HepG2 (cell line): Measurements from ENCODE around the gene FAM53B. TPM values are rescaled to one million over a fixed set of nuclear protein-coding genes. Genes with fewer than 3 reads are reported as not detected.
A peak's percentile ranks its signal among the peaks of the same experiment; 100 is the strongest.

Experiments
- ATAC-seq: fragments of 200-7000 bp; cut with Tn5 transposase; 3 replicates; pipeline ENCODE4 v1.9.1; 2020; ENCODE audit warnings: mild to moderate bottlenecking, moderate library complexity
- BruUV-seq: library from RNA; stranded (reverse); fragments of 400-500 nt; replicated peaks from 2 replicates; lab custom pipeline; 2021; lab: Mats Ljungman, UMichigan
- CTCF ChIA-PET: fragments of 300-600 bp; formaldehyde crosslinking; extraction: SDS; loops from one replicate; lab custom pipeline; 2021; ENCODE audit warnings: low total read pairs, inconsistent platforms, low intra/inter-chr PET ratio; lab: Yijun Ruan, JAX
- POLR2A ChIA-PET: fragments of 350-600 bp; sonication (Branson Sonifier 250); formaldehyde crosslinking; loops from one replicate; lab custom pipeline; 2020; ENCODE audit warnings: antibody characterized with exemption, inconsistent platforms; lab: Yijun Ruan, JAX
- DNase-seq: peaks from one replicate; pipeline ENCODE4 v3.0.0-alpha.2; 2015; ENCODE audit warnings: low spot score
- FAIRE-seq: peaks from 3 replicates; lab custom pipeline; 2011; peaks lifted over from hg19 to GRCh38; lab: Jason Lieb, UNC
- H2AFZ ChIP-seq: one replicate; pipeline ENCODE4 v1.6.1; 2011; ENCODE audit warnings: low read length, inconsistent platforms
- H3K27ac ChIP-seq: fragments of 300-600 bp; 3 replicates; pipeline ENCODE4 v1.8.0; 2011; ENCODE audit warnings: mixed run types, mild to moderate bottlenecking, mixed read lengths, low read length, inconsistent platforms; ENCODE audit not compliant: insufficient read depth; ENCODE audit errors: extremely low read length
- H3K27me3 ChIP-seq, 2 experiments: fragments of 200-600 bp in 1 of 2; 2 replicates in 1 of 2; 3 replicates in 1 of 2; pipeline versions ENCODE4 v1.6.0 to v1.8.0; 2011; ENCODE audit warnings: low read length in 2 of 2, mild to moderate bottlenecking in 2 of 2, moderate library complexity in 2 of 2, inconsistent platforms in 1 of 2; ENCODE audit not compliant: insufficient read depth in 2 of 2, control insufficient read depth in 1 of 2
- H3K36me3 ChIP-seq, 2 experiments: fragments of 200-600 bp in 1 of 2; replicated peaks in 1 of 2; 2 replicates in 1 of 2; 3 replicates in 1 of 2; pipeline versions ENCODE4 v1.5.1 to v1.8.0; 2011; ENCODE audit warnings: low read length in 2 of 2, inconsistent platforms in 1 of 2; ENCODE audit not compliant: insufficient read depth in 2 of 2, control insufficient read depth in 1 of 2
- H3K4me1 ChIP-seq: 2 replicates; pipeline ENCODE4 v1.5.1; 2012; ENCODE audit warnings: low read length, inconsistent platforms; ENCODE audit not compliant: insufficient read depth
- H3K4me2 ChIP-seq: 2 replicates; pipeline ENCODE4 v1.6.0; 2011; ENCODE audit warnings: low read depth, low read length, inconsistent platforms
- H3K4me3 ChIP-seq, 3 experiments: fragments of 200-600 bp in 1 of 3; sonication (generic), shearing (Covaris generic) in 1 of 3; replicated peaks in 1 of 3; 2 replicates each; pipeline ENCODE4 v1.5.1; 2011 to 2016; ENCODE audit warnings: low read length in 3 of 3, inconsistent platforms in 2 of 3, low read depth in 2 of 3, mild to moderate bottlenecking in 2 of 3, control low read depth in 1 of 3, mixed read lengths in 1 of 3; ENCODE audit not compliant: insufficient read depth in 1 of 3
- H3K79me2 ChIP-seq: one replicate; pipeline ENCODE4 v1.6.1; 2011; ENCODE audit warnings: low read length, inconsistent platforms; ENCODE audit not compliant: insufficient read depth
- H3K9ac ChIP-seq: 2 replicates; pipeline ENCODE4 v1.6.0; 2011; ENCODE audit warnings: mild to moderate bottlenecking, low read depth, low read length, inconsistent platforms; ENCODE audit not compliant: insufficient read depth
- H3K9me3 ChIP-seq: 2 replicates; pipeline ENCODE4 v1.5.1; 2012; ENCODE audit warnings: mild to moderate bottlenecking, low read length
- H4K20me1 ChIP-seq: 2 replicates; pipeline ENCODE4 v1.6.0; 2011; ENCODE audit warnings: inconsistent platforms, mild to moderate bottlenecking, low read length, moderate library complexity; ENCODE audit not compliant: insufficient read depth
- ATF3 ChIP-seq: sonication (generic); formaldehyde crosslinking; IDR thresholded peaks from 2 replicates; pipeline ENCODE4 v1.4.0; 2020; ENCODE audit warnings: missing genetic modification reagents
- CBX1 ChIP-seq: IDR thresholded peaks from one replicate; pipeline ENCODE4 v1.6.1; 2016; ENCODE audit warnings: antibody characterized with exemption, low read depth
- CTCF ChIP-seq: sonication (generic); formaldehyde crosslinking; IDR thresholded peaks from 2 replicates; pipeline ENCODE4 v1.5.0; 2020; ENCODE audit warnings: mild to moderate bottlenecking, missing genetic modification reagents, moderate library complexity
- DNMT1 ChIP-seq: sonication (generic); formaldehyde crosslinking; IDR thresholded peaks from 2 replicates; pipeline ENCODE4 v1.5.1; 2020; ENCODE audit warnings: mild to moderate bottlenecking, missing genetic modification reagents
- HNRNPUL1 ChIP-seq: fragments of 200-400 bp; formaldehyde crosslinking; IDR thresholded peaks from 2 replicates; pipeline ENCODE4 v1.6.1; 2017; ENCODE audit warnings: low read depth, mild to moderate bottlenecking, low read length, moderate library complexity
- NCOA5 ChIP-seq: sonication (generic); formaldehyde crosslinking; IDR thresholded peaks from 2 replicates; pipeline ENCODE4 v1.4.0; 2020; ENCODE audit warnings: missing genetic modification reagents
- SMAD1 ChIP-seq: sonication (generic); formaldehyde crosslinking; IDR thresholded peaks from 2 replicates; pipeline ENCODE4 v1.4.0; 2020; ENCODE audit warnings: missing genetic modification reagents, low read depth, mild to moderate bottlenecking, borderline replicate concordance
- STAG1 ChIP-seq: sonication (generic); formaldehyde crosslinking; IDR thresholded peaks from 2 replicates; pipeline ENCODE4 v1.4.0; 2020; ENCODE audit warnings: missing genetic modification reagents
- ZNF746 ChIP-seq: sonication (generic); formaldehyde crosslinking; IDR thresholded peaks from 2 replicates; pipeline ENCODE4 v1.8.0; 2022; ENCODE audit warnings: mild to moderate bottlenecking, missing genetic modification reagents
- WGBS: methylation state at CpG from one replicate; pipeline ENCODE4 v1.1.6; 2017; ENCODE audit warnings: low lambda C conversion rate; 5-methylcytosine and 5-hydroxymethylcytosine counted together
- in situ Hi-C: cut with HindIII; loops from 2 replicates; pipeline ENCODE4 v1.10.0; 2017; ENCODE audit warnings: low pct_unique_long_range_greater_than_20kb; ENCODE audit not compliant: extremely low pct_ligation_motif_present
- intact Hi-C: fragments of 100-400 bp; cut with micrococcal nuclease; formaldehyde crosslinking; loops from one replicate; pipeline ENCODE4 v1.10.0; 2022; ENCODE audit not compliant: unreplicated experiment
- polyA plus RNA-seq, 8 experiments: library from polyadenylated mRNA; depleted of rRNA in 3 of 8; stranded (reverse) in 7 of 8; unstranded in 1 of 8; fragments of >200 nt; fragmentation: Illumina TruSeq in 4 of 8; extraction: Trizol in 4 of 8; gene quantifications; 2 replicates each; pipeline versions ENCODE4 v1.2.1 to v1.2.3, GENCODE V29; 2011 to 2016; ENCODE audit warnings: low read depth in 4 of 8, missing spikeins in 1 of 8, mixed read lengths in 1 of 8; ENCODE audit not compliant: insufficient read depth in 1 of 8
- total RNA-seq, 5 experiments: library from RNA; depleted of rRNA; stranded (reverse); fragments of >200 nt; fragmentation: Illumina TruSeq; extraction: Trizol; gene quantifications; 2 replicates each; pipeline ENCODE4 v1.2.3, GENCODE V29; 2016; ENCODE audit warnings: low read depth in 1 of 5

The FAM53B gene
- total and polyA plus RNA-seq, 2 of the 13 experiments (the other 11 are each of a cell fraction or from before 2014, with no cell fraction given) = 6.4 to 19.3 TPM

GRCh38 chr10:124644771-124645415, 99.3 kb downstream of the FAM53B start:
- DNase-seq = no peak
- ATAC-seq = no peak
- no peak for FAIRE-seq
- no peaks in the 10 kb centered on the region for H3K9me3 ChIP-seq
- H4K20me1 ChIP-seq = peaks cover 9% of the 10 kb centered on the region; the same call in 1 of the 2 replicates
- ChIA-PET POLR2A (no interaction called here), CTCF (no interaction called here)
- H3K27ac ChIP-seq = no peak overlapping the region
- no peak overlapping the region for H2AFZ ChIP-seq
- H3K4me2 ChIP-seq = no peak overlapping the region
- H3K9ac ChIP-seq = no peak overlapping the region
- H3K4me3 ChIP-seq = no peak overlapping the region
- BruUV-seq = no TSS peak
- peak; percentile 31; the same call in 1 of the 2 replicates for TF ChIP-seq STAG1 (CRISPR knock-in tag)
- TF ChIP-seq CBX1 = no peak
- TF ChIP-seq CTCF (CRISPR knock-in tag) = peak; percentile 33; the same call in 1 of the 2 replicates
- TF ChIP-seq, all 625 proteins: peak for 2
- in situ Hi-C loops = no loop called here
- intact Hi-C loops = no loop called here
- H3K36me3 ChIP-seq = peaks cover 0 to 3% of the 10 kb centered on the region in 2 experiments; a peak in 3 of 5 replicates
- peaks cover 24% of the 10 kb centered on the region for H3K4me1 ChIP-seq
- no peaks in the 10 kb centered on the region for H3K27me3 ChIP-seq
- WGBS = 96% methylated on average over 2 of the region's 10 CpGs
- H3K79me2 ChIP-seq = no peaks in the 10 kb centered on the region

GRCh38 chr10:124644236-124644635, 99.9 kb downstream of the FAM53B start:
- Histone ChIP-seq H3K79me2 (no peaks in the 10 kb centered on the region), H2AFZ (no peak overlapping the region), H3K36me3 (peaks cover 0 to 3% of the 10 kb centered on the region in 2 experiments; a peak in 2 of 5 replicates), H3K4me1 (peaks cover 24% of the 10 kb centered on the region), H3K4me3 (no peak overlapping the region), H3K27ac (no peak overlapping the region), H3K4me2 (no peak overlapping the region), H4K20me1 (peaks cover 9% of the 10 kb centered on the region; the same call in 1 of the 2 replicates)
- intact Hi-C loops (no loop called here), in situ Hi-C loops (no loop called here)
- WGBS = 94% methylated on average over 4 of the region's 4 CpGs
- ChIA-PET POLR2A (no interaction called here), CTCF (no interaction called here)
- FAIRE-seq (no peak), DNase-seq (no peak)
- no peak for TF ChIP-seq HNRNPUL1
- TF ChIP-seq CBX1 = no peak
- TF ChIP-seq ATF3 (CRISPR knock-in tag) = no peak
- TF ChIP-seq SMAD1 (CRISPR knock-in tag) = no peak
- no peak for TF ChIP-seq DNMT1 (CRISPR knock-in tag)
- TF ChIP-seq NCOA5 = no peak
- no peak for TF ChIP-seq ZNF746 (CRISPR knock-in tag)
- TF ChIP-seq, all 625 proteins: peak for 0
- no peaks in the 10 kb centered on the region for H3K27me3 ChIP-seq
- no peak for ATAC-seq
- BruUV-seq = no TSS peak
- H3K9ac ChIP-seq = no peak overlapping the region
- no peaks in the 10 kb centered on the region for H3K9me3 ChIP-seq
